ENCODE results near the gene CCNI. TPM values are rescaled to one million over a fixed set of nuclear protein-coding genes. Genes with fewer than 3 reads are reported as not detected.

The CCNI gene
- total RNA-seq, 1 experiment from 2014 or later: 213 TPM

GRCh38 chr4:77079281-77079680 is 3.5 kb upstream of the CCNI start:
- peak overlapping the region; percentile 68 for H3K27ac Mint-ChIP-seq
- TF ChIP-seq E2F5 (CRISPR knock-in tag; IDR thresholded peaks at IDR 0.05) (no peak), NFYB (CRISPR knock-in tag; conservative IDR thresholded peaks at IDR 0.05; ENCODE audit: low read depth) (no peak), OVOL2 (CRISPR knock-in tag; IDR thresholded peaks at IDR 0.05; ENCODE audit: borderline replicate concordance) (no peak), ZNF138 (CRISPR knock-in tag; conservative IDR thresholded peaks at IDR 0.05) (no peak), RORB (CRISPR knock-in tag; IDR thresholded peaks at IDR 0.05) (no peak), GABPB1 (CRISPR knock-in tag; IDR thresholded peaks at IDR 0.05) (no peak)
- DNase-seq (ENCODE audit: low spot score) (no peak), ATAC-seq (no peak)
- no peaks in the 10 kb centered on the region for H3K36me3 Mint-ChIP-seq
- no peaks in the 10 kb centered on the region for H3K9me3 Mint-ChIP-seq
- no peaks in the 10 kb centered on the region for H3K27me3 Mint-ChIP-seq (ENCODE audit: low read depth)
- H3K4me1 Mint-ChIP-seq: peaks cover 25% of the 10 kb centered on the region
- H3K4me3 Mint-ChIP-seq: no peak overlapping the region
- CTCF ChIA-PET: interaction anchor here (1.2 kb wide), 2 partner anchors 16 to 41 kb away, joined by 3 to 4 read pairs; no protein-coding TSS in a partner anchor
- POLR2A ChIA-PET: interaction anchor here (0.9 kb wide), 1 partner anchor 73 kb away, joined by 3 read pairs; no protein-coding TSS in a partner anchor

- CTCF ChIA-PET: interaction anchor here (1.2 kb wide), 1 partner anchor 17 kb away, joined by 4 read pairs; no protein-coding TSS in a partner anchor
- Mint-ChIP-seq H3K27ac (no peak overlapping the region), H3K27me3 (ENCODE audit: low read depth) (no peaks in the 10 kb centered on the region), H3K36me3 (no peaks in the 10 kb centered on the region), H3K4me1 (peaks cover 25% of the 10 kb centered on the region), H3K4me3 (no peak overlapping the region), H3K9me3 (no peaks in the 10 kb centered on the region)
- no peak for DNase-seq (ENCODE audit: low spot score)
- no peak for ATAC-seq
- TF ChIP-seq ZNF671 (CRISPR knock-in tag; IDR thresholded peaks at IDR 0.05): no peak
- TF ChIP-seq NR3C1 (CRISPR knock-in tag; conservative IDR thresholded peaks at IDR 0.05; ENCODE audit: low read depth): no peak
- no peak for TF ChIP-seq USF2 (CRISPR knock-in tag; IDR thresholded peaks at IDR 0.05)
- TF ChIP-seq STAT6 (CRISPR knock-in tag; conservative IDR thresholded peaks at IDR 0.05; ENCODE audit: low read depth): no peak
- POLR2A ChIA-PET: no interaction called here
Observed at GRCh38 chr4:77078401-77078800, 2.6 kb upstream of the CCNI start.

- POLR2A ChIA-PET: interaction anchor here (0.6 to 4.5 kb wide), 3 partner anchors 18 to 80 kb away, joined by 3 to 32 read pairs (median 5); partner anchors contain the start of gene CCNG2
- H3K27ac Mint-ChIP-seq: peak overlapping the region; percentile 47
- H3K36me3 Mint-ChIP-seq: no peaks in the 10 kb centered on the region
- TF ChIP-seq FOXP1 (CRISPR knock-in tag; IDR thresholded peaks at IDR 0.05; ENCODE audit: borderline replicate concordance): no peak
- TF ChIP-seq ZMAT4 (CRISPR knock-in tag; IDR thresholded peaks at IDR 0.05): no peak
- TF ChIP-seq ZNF416 (CRISPR knock-in tag; IDR thresholded peaks at IDR 0.05): no peak
- TF ChIP-seq NR2C2 (CRISPR knock-in tag; IDR thresholded peaks at IDR 0.05): no peak
- TF ChIP-seq NFE2L1 (CRISPR knock-in tag; IDR thresholded peaks at IDR 0.05): no peak
- no peak for TF ChIP-seq ESRRA (CRISPR knock-in tag; IDR thresholded peaks at IDR 0.05; ENCODE audit: borderline replicate concordance)
- CTCF ChIA-PET: interaction anchor here (1.6 to 2.0 kb wide), 2 partner anchors 18 to 127 kb away, joined by 8 read pairs; no protein-coding TSS in a partner anchor
- ATAC-seq (no peak), DNase-seq (ENCODE audit: low spot score) (no peak)
- no peaks in the 10 kb centered on the region for H3K27me3 Mint-ChIP-seq (ENCODE audit: low read depth)
- no peaks in the 10 kb centered on the region for H3K9me3 Mint-ChIP-seq
- peak overlapping the region; percentile 96 for H3K4me3 Mint-ChIP-seq
- H3K4me1 Mint-ChIP-seq: peaks cover 28% of the 10 kb centered on the region
Observed at GRCh38 chr4:77076889-77077635, 1.3 kb upstream of the CCNI start.
